HG02678 (cell line): ENCODE data around the gene PEX6.
"Not testable (repeated sequence)": the region's sequence is repeated elsewhere in the genome, so short reads cannot be mapped to it uniquely, and the experiment has no call there.

Experiments used
- ATAC-seq: cut with Tn5 transposase; IDR thresholded peaks from one replicate; pipeline ENCODE4 v1.9.1; 2021; ENCODE audit warnings: mild to moderate bottlenecking, moderate library complexity; ENCODE audit not compliant: unreplicated experiment

PEX6 gene

GRCh38 chr6:42978839-42979522 lies at the start of gene PEX6:
Gene PEX6, minus strand, starts transcription at chr6:42979181. Its CDS starts 31 bp downstream, at chr6:42979150.
- ATAC-seq, result peak; percentile 95

GRCh38 chr6:43026365-43026764 lies 47.4 kb upstream of the PEX6 start:
- ATAC-seq, result no peak

GRCh38 chr6:43024436-43024835 lies 45.5 kb upstream of the PEX6 start:
- no peak for ATAC-seq

GRCh38 chr6:43021270-43022047 lies 42.5 kb upstream of the PEX6 start, which contains the start of gene RRP36:
Gene RRP36, plus strand, starts transcription at chr6:43021623. Its CDS starts 32 bp downstream, at chr6:43021655.
- peak; percentile 80 for ATAC-seq

- no peak for ATAC-seq
Observed at GRCh38 chr6:43020847-43021246, 41.9 kb upstream of the PEX6 start.

DNA sequence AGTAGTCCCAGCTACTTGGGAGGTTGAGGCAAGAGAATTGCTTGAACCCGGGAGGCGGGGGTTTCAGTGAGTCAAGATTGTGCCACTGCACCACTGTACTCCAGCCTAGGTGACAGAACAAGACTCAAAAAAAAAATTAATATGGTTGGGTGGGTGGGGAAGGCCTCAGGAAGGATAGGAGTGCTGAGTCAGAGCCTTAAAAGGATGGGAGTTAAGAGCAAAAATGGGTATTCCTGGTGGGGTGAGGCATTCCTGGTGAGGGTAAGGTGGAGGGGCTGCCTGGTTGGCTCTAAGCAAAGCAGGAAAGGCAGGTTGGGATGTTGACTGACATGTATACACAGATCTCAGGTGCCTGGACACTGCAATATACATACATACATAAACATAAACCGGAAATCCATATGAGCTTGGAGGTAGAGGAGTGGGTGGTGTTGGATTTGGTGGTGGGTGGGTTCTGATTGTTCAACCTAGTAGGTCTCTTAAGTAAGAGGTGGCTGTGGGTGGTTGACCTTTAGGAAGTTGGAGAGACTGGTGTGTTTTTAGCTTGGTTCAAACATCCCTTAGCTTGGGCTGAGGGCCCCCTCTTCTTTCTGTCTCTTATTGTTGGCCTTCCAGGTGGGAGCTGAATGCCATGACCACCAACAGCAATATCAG lies 41.2 kb upstream of the PEX6 start:
- no peak for ATAC-seq

DNA sequence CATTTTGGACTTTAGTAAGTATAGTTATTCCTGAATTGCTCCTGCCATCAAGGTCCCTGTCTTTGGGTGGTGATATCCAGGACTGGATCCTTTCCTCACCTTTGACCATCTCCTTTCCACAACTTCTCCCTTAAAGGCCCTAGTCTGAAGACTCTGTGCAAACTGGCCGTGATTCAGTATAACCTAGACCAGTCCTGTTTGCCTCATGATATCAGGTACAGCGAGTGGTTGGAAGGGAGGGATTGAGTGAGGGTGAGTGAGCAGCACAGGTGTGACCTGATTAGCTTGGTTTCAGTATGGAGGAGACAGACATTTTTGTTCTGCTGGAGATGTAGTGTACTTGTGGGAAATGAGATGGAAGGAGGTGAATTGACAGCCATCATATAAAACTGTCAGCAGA lies 40.2 kb upstream of the PEX6 start:
- ATAC-seq, result no peak

DNA sequence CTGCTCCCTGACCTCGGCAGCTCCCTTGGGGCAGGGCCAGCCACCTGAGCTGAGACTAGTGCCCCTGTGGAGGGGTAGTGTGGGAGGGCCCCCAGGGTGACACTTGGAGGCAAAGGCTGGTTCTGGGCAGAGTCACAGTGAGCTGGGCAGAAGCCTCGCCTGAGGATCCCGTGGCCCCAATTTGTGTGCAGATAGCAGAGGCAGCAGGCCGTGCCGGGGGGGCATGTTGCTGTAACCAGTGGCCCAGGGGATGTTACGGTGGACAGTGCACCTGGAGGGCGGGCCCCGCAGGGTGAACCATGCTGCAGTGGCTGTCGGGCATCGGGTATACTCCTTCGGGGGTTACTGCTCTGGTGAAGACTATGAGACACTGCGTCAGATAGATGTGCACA lies 38.0 kb upstream of the PEX6 start:
- no peak for ATAC-seq

- no peak for ATAC-seq
Observed at GRCh38 chr6:43016176-43016942, 37.4 kb upstream of the PEX6 start.

- no peak for ATAC-seq
Observed at GRCh38 chr6:43014434-43014909, 35.5 kb upstream of the PEX6 start.

DNA sequence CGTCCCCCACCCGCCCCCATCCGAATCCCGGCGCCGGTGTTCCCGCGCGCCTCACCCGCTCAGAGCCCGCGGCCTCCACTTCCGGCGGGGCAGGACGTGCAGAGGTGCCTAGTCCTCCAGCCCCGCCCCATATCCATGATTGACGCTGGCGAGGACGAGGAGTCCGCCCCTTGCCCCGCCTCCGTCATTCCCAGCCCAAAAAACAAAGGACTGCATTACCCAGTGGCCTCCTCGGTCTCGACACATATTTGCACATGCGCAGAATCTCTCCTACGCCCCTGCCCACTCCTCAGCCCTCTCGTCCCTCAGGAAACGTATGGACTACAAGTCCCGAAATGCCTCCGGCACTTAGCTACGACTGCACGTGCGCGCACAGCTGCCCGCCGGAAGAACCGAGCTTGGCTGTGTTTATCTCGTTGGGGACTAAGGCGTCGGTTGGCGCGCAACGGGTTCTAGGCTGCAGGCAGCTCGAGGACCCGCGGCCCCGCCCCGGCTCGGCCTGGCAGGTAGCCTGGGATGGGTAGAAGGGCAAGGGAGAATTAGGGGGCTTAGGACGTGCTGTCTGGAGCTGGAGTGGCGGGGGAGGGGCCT lies 35.0 kb upstream of the PEX6 start, which contains the start of the genes KLHDC3 and MEA1:
TSS of gene KLHDC3 (plus strand) at position 407 of the 591 bp plus-strand sequence. CDS start 2,944 bp downstream, outside the sequence.
TSS of gene MEA1 (minus strand) at position 104 of the 591 bp plus-strand sequence. CDS start 133 bp downstream, outside the sequence.
- ATAC-seq, result peak; percentile 93

DNA sequence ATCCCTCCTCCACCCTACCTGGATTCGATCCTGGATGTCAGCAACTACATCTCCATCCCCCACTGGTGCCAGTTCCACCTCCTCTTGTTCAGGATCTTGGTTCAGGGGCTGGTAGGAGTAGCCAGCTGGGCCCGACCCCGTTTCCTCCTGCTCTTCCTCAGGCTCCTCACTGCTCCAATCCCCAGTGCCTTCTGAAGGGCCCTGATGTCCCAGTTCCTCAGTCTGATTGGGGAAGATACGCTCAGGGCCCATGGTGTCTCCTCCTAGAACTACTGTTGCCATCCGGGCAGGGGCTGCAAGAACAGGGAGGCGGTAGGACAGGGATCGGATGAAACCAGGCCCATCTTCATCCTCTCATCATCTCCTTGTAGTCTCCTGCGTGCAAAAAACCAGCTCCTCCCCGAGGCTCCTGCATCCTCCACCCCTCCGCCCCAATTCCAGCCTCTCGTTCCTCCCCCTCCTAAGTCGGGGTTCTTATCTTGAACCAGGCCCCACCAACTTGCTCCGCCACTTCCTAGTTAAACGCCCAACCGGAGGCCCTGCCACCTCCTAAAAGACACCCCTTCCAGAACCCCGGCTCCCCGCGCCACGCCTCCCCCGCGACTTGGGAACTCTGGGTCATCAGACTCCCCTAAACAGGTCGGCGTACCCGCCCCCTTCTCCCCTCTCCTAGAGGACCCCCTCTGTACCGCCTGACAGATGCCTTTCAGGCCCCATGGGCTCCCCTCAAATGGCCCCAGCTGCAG lies 34.3 kb upstream of the PEX6 start:
- no peak for ATAC-seq

DNA sequence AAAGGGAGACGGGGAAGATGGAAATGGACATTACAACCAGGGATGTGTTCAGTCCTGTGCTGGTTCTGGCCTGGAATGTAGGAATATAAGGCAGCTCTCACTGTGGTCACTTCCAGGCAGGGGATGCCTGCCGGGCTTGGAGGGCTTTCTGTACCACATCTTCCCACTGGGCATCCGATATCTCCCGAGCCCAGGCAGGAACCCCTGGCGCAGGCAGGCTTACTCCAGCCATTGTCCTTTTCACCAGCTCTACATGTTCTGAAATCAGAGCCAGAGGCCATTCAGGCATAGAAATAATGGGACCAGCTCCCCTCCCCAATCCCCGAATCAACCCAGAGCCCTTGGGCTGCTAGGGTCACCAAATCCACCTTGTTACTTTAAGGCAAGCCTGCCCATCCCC lies 33.4 kb upstream of the PEX6 start:
- no peak for ATAC-seq

- ATAC-seq, result no peak
Observed at GRCh38 chr6:43011207-43011606, 32.2 kb upstream of the PEX6 start.

GRCh38 chr6:43009124-43009523 lies 30.1 kb upstream of the PEX6 start:
- no peak for ATAC-seq

- ATAC-seq, result no peak
Observed at GRCh38 chr6:43007126-43007525, 28.1 kb upstream of the PEX6 start.

DNA sequence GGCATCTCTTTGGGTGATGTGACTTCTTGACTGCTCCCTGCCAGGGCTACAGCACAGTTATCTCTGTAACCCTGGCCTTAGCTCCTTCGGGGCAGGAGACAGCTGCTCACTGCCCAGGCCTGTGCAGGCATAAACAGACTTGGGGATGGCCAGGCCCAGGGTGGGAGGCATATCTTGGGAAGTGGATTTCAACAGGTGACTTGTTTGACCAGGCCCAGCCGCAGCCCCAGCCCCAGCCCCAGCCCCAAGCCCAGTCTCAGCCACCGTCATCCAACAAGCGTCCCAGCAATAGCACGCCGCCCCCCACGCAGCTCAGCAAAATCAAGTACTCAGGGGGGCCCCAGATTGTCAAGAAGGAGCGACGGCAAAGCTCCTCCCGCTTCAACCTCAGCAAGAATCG lies 27.3 kb upstream of the PEX6 start:
- no peak for ATAC-seq

DNA sequence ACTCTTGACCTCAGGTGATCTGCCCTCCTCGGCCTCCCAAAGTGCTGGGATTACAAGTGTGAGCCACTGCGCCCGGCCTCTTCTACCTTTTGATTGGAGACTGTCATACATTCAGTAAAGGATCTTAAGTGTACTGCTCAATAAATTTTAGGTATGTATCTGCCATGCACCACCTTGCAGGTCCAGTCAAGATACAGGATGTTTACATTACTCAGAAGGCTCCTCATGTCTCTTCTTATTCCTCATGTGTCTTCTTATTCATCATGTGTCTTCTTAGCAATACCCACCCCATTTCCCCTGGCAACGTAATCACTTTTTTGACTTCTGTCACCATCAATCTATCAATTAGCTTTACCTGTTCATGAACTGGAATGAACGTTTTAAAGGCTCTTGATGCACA lies 26.9 kb upstream of the PEX6 start:
- ATAC-seq, result no peak

- ATAC-seq, result no peak
Observed at GRCh38 chr6:43001843-43002242, 22.9 kb upstream of the PEX6 start.

DNA sequence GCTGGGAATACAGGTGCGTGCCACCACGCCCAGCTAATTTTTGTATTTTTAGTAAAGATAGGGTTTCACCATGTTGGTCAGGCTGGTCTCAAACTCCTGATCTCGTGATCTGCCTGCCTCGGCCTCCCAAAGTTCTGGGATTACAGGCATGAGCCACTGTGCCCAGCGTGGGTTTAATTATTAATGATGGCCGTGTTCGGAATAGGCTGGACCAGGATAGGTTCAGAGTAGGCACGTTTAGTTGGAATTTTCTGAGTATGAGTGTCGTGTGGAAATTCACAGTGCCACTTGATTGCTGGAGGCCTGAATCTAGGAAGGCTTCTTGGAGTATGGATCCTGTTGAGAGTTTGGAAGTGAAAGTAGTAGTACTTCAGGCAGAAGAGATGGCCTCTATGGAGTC lies 19.2 kb upstream of the PEX6 start:
- not testable (repeated sequence) for ATAC-seq
